Measurements from ENCODE around the gene SLC38A5.

SLC38A5 gene

GRCh38 chrX:48490661-48491060 lies 20.6 kb upstream of the SLC38A5 start:
- no peak for DNase-seq

- DNase-seq: no peak
Measured at GRCh38 chrX:48489892-48490291, 19.8 kb upstream of the SLC38A5 start.

GRCh38 chrX:48489296-48489695 lies 19.2 kb upstream of the SLC38A5 start:
- no peak for DNase-seq

GRCh38 chrX:48488034-48488433 lies 18.0 kb upstream of the SLC38A5 start:
- no peak for DNase-seq

GRCh38 chrX:48487362-48487798 lies 17.3 kb upstream of the SLC38A5 start:
- no peak for DNase-seq

- no peak for DNase-seq
Measured at GRCh38 chrX:48482526-48482925, 12.5 kb upstream of the SLC38A5 start.

- DNase-seq: no peak
Measured at GRCh38 chrX:48480583-48480982, 10.5 kb upstream of the SLC38A5 start.

GRCh38 chrX:48480142-48480541 lies 10.1 kb upstream of the SLC38A5 start:
- DNase-seq: no peak

GRCh38 chrX:48478806-48479205 lies 8.7 kb upstream of the SLC38A5 start:
- no peak for DNase-seq

- DNase-seq: no peak
Measured at GRCh38 chrX:48477960-48478755, 8.1 kb upstream of the SLC38A5 start.

- DNase-seq: no peak
Measured at GRCh38 chrX:48476919-48477318, 6.9 kb upstream of the SLC38A5 start.

- peak; percentile 89 for DNase-seq
Measured at GRCh38 chrX:48475774-48476577, 5.9 kb upstream of the SLC38A5 start, which contains the start of gene FTSJ1. TSS of gene FTSJ1 (plus strand) at chrX:48476199. CDS start at chrX:48478048, 1,849 bp downstream.

GRCh38 chrX:48475296-48475695 lies 5.2 kb upstream of the SLC38A5 start:
- no peak for DNase-seq

- DNase-seq: no peak
Measured at GRCh38 chrX:48474581-48474980, 4.5 kb upstream of the SLC38A5 start.

GRCh38 chrX:48474127-48474526 lies 4.1 kb upstream of the SLC38A5 start:
- peak; percentile 34 for DNase-seq

- no peak for DNase-seq
Measured at GRCh38 chrX:48473704-48473990, 3.6 kb upstream of the SLC38A5 start.

- DNase-seq: no peak
Measured at GRCh38 chrX:48472851-48473703, 3.0 kb upstream of the SLC38A5 start.

- no peak for DNase-seq
Measured at GRCh38 chrX:48472225-48472624, 2.2 kb upstream of the SLC38A5 start.

- no peak for DNase-seq
Measured at GRCh38 chrX:48471504-48471903, 1.4 kb upstream of the SLC38A5 start.

- no peak for DNase-seq
Measured at GRCh38 chrX:48470833-48471118, 716 bp upstream of the SLC38A5 start.

- DNase-seq: peak; percentile 58
Measured at GRCh38 chrX:48468693-48469691, 1.1 kb downstream of the SLC38A5 start.

GRCh38 chrX:48468247-48468671 lies 1.8 kb downstream of the SLC38A5 start:
- peak; percentile 71 for DNase-seq

All from activated CD4-positive, alpha-beta T cell treated with anti-CD3 and anti-CD28 coated beads for 48 hours (primary cell).